ENCODE data around the gene NCR3LG1.

Gene NCR3LG1

DNA sequence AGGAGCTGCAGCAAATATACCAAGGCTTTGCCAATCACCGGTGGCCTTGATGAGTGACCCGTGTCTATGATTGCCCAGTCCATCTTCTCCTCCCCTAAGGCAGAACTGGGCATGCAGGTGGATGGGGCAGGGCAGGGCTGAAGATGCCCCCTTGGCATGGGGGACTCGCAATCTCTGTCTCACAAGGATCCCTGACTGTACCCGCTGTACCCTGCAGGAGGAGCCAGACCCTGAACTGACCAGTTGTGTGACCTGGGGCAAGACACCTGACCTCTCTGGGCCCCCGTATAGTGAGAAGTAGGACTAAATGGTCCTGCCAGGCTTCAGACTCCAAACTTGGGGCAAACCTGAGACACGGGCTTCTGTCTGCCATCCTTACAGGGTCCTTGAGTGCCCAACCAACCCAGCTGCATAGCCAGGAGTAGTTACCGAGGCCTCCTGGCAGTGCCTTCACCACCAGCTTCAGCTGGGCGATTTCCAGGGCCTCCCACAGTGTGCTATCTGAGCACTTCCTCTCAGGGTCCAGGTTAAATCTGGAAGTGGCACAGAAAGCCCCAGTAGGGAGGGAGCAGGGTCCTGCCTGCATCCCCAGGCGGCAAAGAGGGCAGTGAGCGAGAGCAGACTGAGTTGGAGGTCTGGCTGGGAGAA, 43.3 kb downstream of the NCR3LG1 start:
- no peak for DNase-seq (ENCODE audit: low read depth)

DNA sequence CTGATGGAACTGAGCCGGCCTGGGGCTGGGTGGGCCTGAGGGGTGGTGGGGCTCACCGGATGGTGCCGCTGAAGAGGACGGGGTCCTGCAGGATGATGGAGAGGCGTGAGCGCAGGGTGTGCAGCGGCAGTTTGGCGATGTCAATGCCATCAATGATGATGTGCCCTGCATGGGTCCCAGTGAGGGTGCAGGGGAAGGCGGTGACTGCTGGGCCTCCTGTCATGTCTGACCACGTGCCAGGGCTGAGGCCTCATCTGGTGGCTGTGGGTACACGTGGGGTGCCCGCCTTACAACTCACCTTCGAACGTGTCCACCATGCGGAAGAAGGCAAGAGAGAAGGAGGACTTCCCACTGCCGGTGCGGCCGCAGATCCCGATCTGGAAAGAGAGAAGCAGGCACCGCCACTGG, 44.0 kb downstream of the NCR3LG1 start:
- DNase-seq (ENCODE audit: low read depth) = no peak

- no peak for DNase-seq (ENCODE audit: low read depth)
Measured at GRCh38 chr11:17395978-17396377, 44.4 kb downstream of the NCR3LG1 start.

GRCh38 chr11:17396598-17397310, 45.2 kb downstream of the NCR3LG1 start:
- DNase-seq (ENCODE audit: low read depth) = no peak

DNA sequence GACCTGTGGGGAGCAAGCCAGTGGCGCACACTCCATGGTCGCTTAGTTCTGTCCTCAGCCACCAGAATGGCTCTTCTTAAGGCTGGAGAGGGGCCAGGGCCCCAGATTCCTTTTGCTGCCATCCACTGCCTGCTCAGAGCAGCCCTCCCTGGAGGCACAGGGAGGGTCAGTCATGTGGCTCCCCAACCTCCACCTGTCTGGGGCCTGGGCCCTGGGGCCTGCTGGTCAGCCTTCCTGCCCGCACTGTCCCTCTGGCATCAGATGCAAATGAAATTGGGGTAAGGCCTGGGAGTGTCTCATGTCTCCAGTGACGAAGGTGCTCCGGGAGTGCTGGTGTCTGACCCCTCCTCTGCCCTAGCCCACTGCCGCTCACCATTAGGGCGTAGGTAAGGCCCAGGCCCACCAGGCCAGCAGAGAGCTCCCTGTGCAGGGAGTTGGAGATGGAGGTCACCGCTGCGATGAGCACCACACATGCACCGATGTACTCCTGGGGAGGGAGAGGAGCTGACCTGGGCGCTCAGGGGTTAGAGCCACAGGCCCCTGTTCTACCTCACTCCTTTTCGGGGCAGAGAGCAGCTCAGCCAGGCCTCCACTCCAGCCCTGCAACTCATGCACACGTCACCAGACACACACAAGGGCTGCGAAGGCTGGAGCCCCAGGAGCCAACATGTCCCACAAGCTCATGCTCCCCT, 45.9 kb downstream of the NCR3LG1 start:
- DNase-seq (ENCODE audit: low read depth) = no peak

DNA sequence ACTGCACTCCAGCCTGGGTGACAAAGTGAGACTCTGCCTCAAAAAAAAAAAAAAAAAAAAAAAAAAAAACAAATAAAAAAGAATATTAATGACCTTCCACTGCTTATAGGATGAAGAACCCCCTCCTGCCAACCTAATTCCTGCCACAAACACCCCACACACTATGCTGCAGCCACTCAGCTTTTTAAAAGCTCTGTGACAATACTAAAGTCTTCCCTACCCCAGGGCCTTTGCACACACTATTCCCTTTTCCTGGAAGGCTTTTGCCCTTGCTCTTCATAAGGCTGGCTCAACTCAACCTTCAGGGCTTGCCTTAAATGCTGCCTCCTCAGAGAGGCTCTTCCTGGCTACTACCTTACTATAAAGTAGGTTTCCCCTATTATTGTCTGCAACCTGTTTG, 47.6 kb downstream of the NCR3LG1 start:
- no peak for DNase-seq (ENCODE audit: low read depth)

DNA sequence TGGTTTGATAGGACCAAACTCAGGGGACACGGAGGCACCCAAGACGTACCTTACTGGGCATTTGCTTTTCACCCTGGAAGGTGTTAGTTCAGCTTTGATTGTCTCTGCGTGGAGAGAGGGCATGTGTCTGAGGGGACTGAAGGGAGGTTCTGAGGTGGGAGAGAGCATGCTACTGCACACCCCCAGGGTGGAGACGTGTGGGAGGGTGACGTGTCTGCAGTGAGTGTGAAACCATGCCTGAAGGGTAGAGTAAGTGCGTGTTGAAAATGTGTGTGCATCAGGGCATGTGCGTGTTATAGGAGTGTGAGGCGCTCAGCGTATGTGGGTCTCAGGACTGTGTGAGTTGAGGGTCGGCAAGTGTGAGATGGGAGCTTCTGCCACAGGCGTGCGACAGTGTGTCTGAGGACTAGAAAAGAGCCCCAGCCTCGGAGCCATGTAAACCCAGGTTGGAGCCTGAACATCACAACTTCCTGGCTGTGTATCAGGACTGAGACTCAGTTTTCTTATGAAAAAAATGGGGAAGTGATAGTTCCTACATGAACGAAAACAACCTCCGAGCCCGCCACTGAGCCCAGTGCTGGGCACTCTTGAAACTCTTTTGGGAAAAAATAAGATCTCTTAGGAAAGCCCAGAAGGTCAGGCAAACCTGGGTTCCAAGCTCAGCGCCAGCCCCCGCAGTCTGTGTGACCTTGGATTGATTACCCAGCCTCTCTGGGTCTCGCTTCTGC, 48.6 kb downstream of the NCR3LG1 start:
- DNase-seq (ENCODE audit: low read depth) = no peak

- DNase-seq (ENCODE audit: low read depth) = no peak
Measured at GRCh38 chr11:17401316-17401715, 49.7 kb downstream of the NCR3LG1 start.

DNA sequence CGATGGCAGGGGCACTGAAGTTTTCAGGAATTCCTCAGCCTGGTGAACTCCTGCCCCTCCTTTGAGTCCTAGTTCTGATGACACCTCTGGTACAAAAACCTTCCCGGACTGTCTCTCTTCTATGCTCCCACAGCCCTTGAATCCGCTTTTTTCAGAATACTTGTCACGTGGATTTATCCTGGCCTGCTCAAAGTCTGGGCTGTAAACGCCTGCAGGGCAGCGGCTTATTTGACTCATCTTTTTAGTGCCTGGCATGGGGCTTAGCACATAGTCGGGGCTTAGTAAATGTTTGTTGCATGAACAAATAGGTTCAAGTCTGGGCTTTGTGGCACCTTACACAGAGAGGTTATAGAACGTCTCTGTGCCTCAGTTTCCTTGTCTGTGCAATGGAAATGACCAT, 50.2 kb downstream of the NCR3LG1 start:
- no peak for DNase-seq (ENCODE audit: low read depth)

- no peak for DNase-seq (ENCODE audit: low read depth)
Measured at GRCh38 chr11:17402486-17402885, 50.9 kb downstream of the NCR3LG1 start.

- DNase-seq (ENCODE audit: low read depth) = peak; percentile 31
Measured at GRCh38 chr11:17403980-17404759, 52.6 kb downstream of the NCR3LG1 start.

DNA sequence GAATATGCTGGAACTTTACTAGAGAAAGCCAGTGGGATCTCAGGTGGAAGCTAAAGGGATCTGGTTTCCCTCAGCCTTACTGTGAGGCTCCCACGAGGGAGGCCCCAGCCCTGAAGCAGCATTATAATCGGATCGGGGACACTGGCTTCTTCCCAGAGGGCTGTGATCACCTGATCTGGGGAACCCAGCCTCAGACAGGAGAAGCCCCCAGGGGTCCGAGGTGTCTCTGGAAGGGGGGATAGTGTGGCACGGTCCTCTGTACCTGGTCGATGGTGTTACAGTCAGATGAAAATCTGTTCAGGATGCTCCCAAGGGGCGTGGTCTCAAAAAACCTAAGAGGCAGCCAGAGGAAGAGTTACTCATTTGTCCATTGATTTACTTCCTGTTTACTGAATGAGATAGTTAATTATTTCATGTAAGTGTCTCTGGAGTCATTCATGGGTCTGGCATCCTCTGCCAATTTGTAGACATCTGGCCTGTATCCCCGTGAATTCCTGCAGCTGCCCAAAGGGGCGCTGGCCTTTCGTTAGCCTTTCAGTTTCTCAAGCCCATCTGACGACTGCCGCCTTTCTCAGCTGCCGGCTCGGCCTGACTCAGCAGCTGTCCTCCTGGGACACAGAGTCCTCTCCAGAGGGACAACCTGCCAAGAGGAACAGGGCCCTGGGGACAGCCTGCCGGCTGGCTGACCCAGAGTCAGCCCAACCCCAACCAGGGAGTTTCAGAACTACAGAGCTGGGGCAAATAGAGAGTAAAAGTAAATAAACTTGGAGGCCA, 53.8 kb downstream of the NCR3LG1 start:
- DNase-seq (ENCODE audit: low read depth) = peak; percentile 80

GRCh38 chr11:17406082-17406817, 54.6 kb downstream of the NCR3LG1 start:
- DNase-seq (ENCODE audit: low read depth) = no peak

DNA sequence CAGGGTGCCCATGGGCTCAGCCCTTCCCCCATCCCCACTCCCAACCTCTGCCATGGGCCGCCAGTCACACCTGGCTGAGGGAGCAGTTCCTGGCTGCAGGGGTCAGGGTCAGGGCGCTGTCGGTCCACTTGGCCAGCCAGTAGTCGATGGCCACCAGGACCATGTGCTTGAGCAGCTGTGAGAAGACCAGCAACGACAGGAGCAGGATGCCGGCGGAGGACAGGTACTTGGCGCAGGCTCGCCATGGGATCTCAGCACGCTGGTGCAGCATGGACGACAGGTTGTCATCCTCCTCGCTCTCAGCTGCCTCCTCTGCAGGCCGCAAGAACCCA, 55.2 kb downstream of the NCR3LG1 start:
- no peak for DNase-seq (ENCODE audit: low read depth)

DNA sequence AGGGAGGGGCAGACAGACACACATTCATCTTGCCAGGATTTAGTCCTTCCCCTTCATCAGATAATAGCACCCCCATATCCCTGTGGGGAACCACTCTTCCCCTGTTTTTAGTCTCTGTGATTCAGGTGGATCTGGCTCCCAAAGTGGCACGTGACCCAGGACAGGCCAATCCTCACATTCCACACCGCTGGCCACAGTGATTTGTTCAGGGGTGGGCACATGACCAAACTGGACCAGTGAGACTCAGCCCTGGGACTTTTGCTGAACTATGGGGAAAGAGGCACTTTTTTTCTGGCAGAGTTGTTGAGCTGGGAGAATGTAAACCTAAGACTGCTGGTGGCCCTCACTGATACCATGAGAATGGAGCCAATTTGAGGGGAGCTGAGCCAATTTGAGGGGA, 56.0 kb downstream of the NCR3LG1 start:
- DNase-seq (ENCODE audit: low read depth) = no peak

GRCh38 chr11:17408026-17408425, 56.4 kb downstream of the NCR3LG1 start:
- DNase-seq (ENCODE audit: low read depth) = no peak

DNA sequence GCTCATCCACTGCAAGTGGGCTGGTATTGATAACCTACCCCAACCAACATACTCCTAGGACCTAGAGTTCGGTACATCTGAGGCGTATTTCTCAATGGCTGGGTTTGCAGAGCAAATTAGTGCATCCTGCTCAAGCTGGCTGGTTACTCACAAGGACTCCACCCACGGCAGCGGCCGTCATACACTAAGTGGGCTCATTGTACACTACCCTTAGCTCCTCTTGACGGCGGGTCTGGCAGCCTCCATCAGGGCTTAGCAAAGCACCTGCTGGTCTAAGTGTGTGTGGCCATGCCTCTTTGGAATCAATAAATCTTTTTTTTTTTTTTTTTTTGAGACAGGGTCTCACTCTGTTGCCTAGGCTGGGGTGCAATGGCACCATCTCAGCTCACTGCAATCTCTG, 57.0 kb downstream of the NCR3LG1 start:
- no peak for DNase-seq (ENCODE audit: low read depth)

DNA sequence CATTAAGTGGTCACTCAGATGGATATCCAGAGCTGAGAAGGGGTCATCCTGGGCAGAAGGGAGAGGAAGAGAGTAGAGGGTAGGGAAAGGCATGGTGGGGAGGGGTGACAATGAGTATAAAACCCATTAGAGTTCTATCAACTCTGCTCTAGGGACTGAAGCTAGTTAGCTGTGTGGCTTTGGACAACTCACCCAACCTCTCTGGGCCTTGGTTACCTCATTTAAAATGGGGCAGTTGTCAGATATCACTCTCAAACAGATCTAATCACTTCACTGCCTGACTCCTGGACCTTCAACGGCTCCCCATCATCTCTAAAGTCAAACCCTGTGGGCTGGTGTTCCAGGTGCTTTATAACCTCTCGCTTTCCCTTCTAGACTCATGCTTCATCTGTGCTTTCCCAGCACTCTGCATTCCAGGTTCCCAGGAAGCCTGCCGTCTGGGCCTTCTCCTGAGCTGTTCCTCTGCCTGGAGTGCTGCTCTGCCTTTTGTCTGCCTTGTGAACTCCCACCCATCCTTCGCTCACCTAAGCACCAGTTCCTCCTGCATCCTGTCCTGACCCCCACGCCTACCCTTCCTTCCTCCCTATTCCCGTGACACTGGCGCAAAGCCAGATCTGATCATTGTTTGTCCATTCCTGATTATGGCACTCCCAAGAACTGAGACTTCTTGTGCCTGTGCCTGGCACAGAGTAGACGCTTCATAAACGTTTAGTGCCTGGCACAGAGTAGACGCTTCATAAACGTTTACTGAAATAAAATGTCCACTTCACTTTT, 59.2 kb downstream of the NCR3LG1 start:
- no peak for DNase-seq (ENCODE audit: low read depth)

GRCh38 chr11:17411418-17411817, 59.8 kb downstream of the NCR3LG1 start:
- DNase-seq (ENCODE audit: low read depth) = no peak

Measured in fibroblast of gingiva (primary cell).